Transverse colon (tissue), 4 donors: ENCODE results near the gene MFN1. TPM values are rescaled to one million over a fixed set of nuclear protein-coding genes. Genes with fewer than 3 reads are reported as not detected.
"Not testable (repeated sequence)": the region's sequence is repeated elsewhere in the genome, so short reads cannot be mapped to it uniquely, and the experiment has no call there.

Experiments
- DNase-seq: peaks from one replicate; pipeline ENCODE4 v3.0.0-alpha.2; 2019
- H3K27ac ChIP-seq, 4 donors: fragments of 200-600 bp; sonication (generic); 2 replicates each; pipeline ENCODE4 v1.5.1; 2016 to 2018; ENCODE audit warnings: inconsistent platforms in 4 of 4
- H3K27me3 ChIP-seq: fragments of 200-600 bp; sonication (generic); 2 replicates; pipeline ENCODE4 v1.5.1; 2017; ENCODE audit warnings: inconsistent platforms
- H3K36me3 ChIP-seq, 4 donors: fragments of 200-600 bp; sonication (generic); 2 replicates each; pipeline ENCODE4 v1.5.1; 2017 to 2019; ENCODE audit warnings: inconsistent platforms in 4 of 4
- H3K4me1 ChIP-seq, 4 donors: fragments of 200-600 bp; sonication (generic); 2 replicates each; pipeline ENCODE4 v1.5.1; 2017 to 2020; ENCODE audit warnings: inconsistent platforms in 4 of 4
- H3K4me3 ChIP-seq, 4 donors: fragments of 200-600 bp; sonication (generic); 1 replicate in 1 of 4; 2 replicates in 3 of 4; pipeline versions ENCODE4 v1.5.1 to v1.6.1; 2017 to 2019; ENCODE audit warnings: inconsistent platforms in 4 of 4
- H3K9me3 ChIP-seq, 2 donors: fragments of 200-600 bp; sonication (generic); 2 replicates each; pipeline ENCODE4 v1.5.1; 2017 to 2019; ENCODE audit warnings: inconsistent platforms in 2 of 2
- EP300 ChIP-seq: sonication (generic); formaldehyde crosslinking; IDR thresholded peaks from one replicate; pipeline ENCODE4 v1.6.1; 2017; ENCODE audit warnings: antibody characterized with exemption, low read depth
- POLR2A ChIP-seq: fragments of 450-650 bp; IDR thresholded peaks from one replicate; pipeline ENCODE4 v1.6.1; 2016; ENCODE audit warnings: antibody characterized with exemption, mild to moderate bottlenecking, moderate library complexity
- POLR2AphosphoS5 ChIP-seq, 3 donors: sonication (generic); formaldehyde crosslinking; IDR thresholded peaks; one replicate each; pipeline ENCODE4 v1.6.1; 2016; ENCODE audit warnings: antibody characterized with exemption in 3 of 3
- WGBS, 2 donors: methylation state at CpG; one replicate each; pipeline ENCODE4 v1.1.5; 2018; ENCODE audit warnings: low coverage in 1 of 2; 5-methylcytosine and 5-hydroxymethylcytosine counted together
- in situ Hi-C, 4 donors: fragments of 200-750 bp; cut with MboI; loops; one replicate each; pipeline versions ENCODE4 v1.15.0 to v1.15.1; 2017; ENCODE audit warnings: low sequenced_read_pairs in 3 of 4, low pct_ligation_motif_present in 1 of 4, low pct_unique_long_range_greater_than_20kb in 1 of 4
- intact Hi-C: fragments of 100-400 bp; cut with DNase I; formaldehyde crosslinking; loops from one replicate; pipeline ENCODE4 v1.15.1; 2023; ENCODE audit warnings: low total_unique reads
- total RNA-seq, 4 donors: library from RNA; depleted of rRNA; stranded (reverse); fragments of >200 nt; gene quantifications; one replicate each; pipeline ENCODE4 v1.1.0, GENCODE V29; 2016
- TF ChIP-seq, protein P1 (sequence below), 5 experiments: fragments of 200-600 bp in 3 of 5; fragments of 450-650 bp in 2 of 5; sonication (generic) in 3 of 5; IDR thresholded peaks; 1 replicate in 2 of 5; 2 replicates in 3 of 5; pipeline ENCODE4 v1.5.1; 2016 to 2017; ENCODE audit warnings: antibody characterized with exemption in 5 of 5, inconsistent platforms in 3 of 5, mild to moderate bottlenecking in 2 of 5, moderate library complexity in 1 of 5

The MFN1 gene
- total RNA-seq, 4 donors from 2014 or later, result 46.8 to 69.4 (median 62.6) TPM

DNA sequence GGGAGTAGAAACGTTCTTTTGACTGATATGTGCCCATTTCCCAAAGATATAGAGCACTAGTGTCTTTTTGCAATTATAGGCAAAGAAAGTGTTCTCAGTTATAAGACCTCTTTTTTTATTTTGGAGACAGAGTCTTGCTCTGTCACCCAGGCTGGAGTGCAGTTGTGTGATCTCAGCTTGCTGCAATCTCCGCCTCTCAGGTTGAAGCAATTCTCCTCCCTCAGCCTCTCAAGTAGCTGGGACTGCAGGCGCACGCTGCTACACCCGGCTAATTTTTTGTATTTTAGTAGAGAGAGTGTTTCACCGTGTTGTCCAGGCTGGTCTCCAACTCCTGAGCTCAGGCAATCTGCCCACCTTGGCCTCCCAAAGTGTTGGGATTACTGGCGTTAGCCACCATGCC is 45.4 kb upstream of the MFN1 start:
- no peaks in the 10 kb centered on the region for H3K4me1 ChIP-seq
- no peak for DNase-seq
- intact Hi-C loops, result no loop called here

DNA sequence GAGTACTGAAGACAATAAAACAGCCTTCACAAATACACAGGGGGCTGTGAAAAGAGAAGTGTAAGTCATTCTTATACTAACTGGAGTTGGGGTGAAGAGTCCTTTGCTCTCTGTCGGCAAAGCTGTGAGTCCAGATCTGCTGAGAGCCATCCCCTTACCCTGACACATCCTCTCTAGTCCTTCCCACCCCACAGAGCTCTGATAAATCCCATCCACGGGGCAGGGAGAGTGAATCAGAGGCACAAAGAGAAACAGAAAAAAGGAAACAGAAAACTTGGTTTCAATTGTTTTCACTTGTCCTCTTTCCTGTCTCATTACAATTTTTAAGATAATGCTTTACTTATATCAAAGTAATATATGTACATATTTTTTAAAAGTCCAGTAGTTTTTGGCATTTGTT is 42.9 kb upstream of the MFN1 start:
- H3K36me3 ChIP-seq, result no peaks in the 10 kb centered on the region
- no peaks in the 10 kb centered on the region for H3K9me3 ChIP-seq
- TF ChIP-seq POLR2A (no peak), POLR2AphosphoS5 (IDR thresholded peaks at IDR 0.05) (no peak), EP300 (no peak)
- TF ChIP-seq, protein P1, sequence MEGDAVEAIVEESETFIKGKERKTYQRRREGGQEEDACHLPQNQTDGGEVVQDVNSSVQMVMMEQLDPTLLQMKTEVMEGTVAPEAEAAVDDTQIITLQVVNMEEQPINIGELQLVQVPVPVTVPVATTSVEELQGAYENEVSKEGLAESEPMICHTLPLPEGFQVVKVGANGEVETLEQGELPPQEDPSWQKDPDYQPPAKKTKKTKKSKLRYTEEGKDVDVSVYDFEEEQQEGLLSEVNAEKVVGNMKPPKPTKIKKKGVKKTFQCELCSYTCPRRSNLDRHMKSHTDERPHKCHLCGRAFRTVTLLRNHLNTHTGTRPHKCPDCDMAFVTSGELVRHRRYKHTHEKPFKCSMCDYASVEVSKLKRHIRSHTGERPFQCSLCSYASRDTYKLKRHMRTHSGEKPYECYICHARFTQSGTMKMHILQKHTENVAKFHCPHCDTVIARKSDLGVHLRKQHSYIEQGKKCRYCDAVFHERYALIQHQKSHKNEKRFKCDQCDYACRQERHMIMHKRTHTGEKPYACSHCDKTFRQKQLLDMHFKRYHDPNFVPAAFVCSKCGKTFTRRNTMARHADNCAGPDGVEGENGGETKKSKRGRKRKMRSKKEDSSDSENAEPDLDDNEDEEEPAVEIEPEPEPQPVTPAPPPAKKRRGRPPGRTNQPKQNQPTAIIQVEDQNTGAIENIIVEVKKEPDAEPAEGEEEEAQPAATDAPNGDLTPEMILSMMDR (IDR thresholded peaks at IDR 0.05), result no peak
- intact Hi-C loops (no loop called here), in situ Hi-C loops (loop anchor here in 3 of 4 donors (10.0 to 25.0 kb wide), 2 partner anchors 192 to 290 kb away; no protein-coding TSS in a partner anchor)
- H3K4me3 ChIP-seq, result no peak overlapping the region
- H3K27me3 ChIP-seq, result no peaks in the 10 kb centered on the region
- 19% methylated on average over 2 of the region's 2 CpGs for WGBS, 2 donors
- no peaks in the 10 kb centered on the region for H3K4me1 ChIP-seq
- no peak for DNase-seq
- H3K27ac ChIP-seq, result no peak overlapping the region

More for the DNA sequence above, 45.4 kb upstream of the MFN1 start:
- in situ Hi-C loops, result loop anchor here in 3 of 4 donors (10.0 to 25.0 kb wide), 2 partner anchors 190 to 287 kb away; no protein-coding TSS in a partner anchor
- H3K36me3 ChIP-seq, result no peaks in the 10 kb centered on the region
- H3K27ac ChIP-seq, result no peak overlapping the region
- TF ChIP-seq, protein P1 (IDR thresholded peaks at IDR 0.05), result no peak
- TF ChIP-seq EP300, result no peak
- no peak for TF ChIP-seq POLR2AphosphoS5 (IDR thresholded peaks at IDR 0.05)
- TF ChIP-seq POLR2A, result no peak
- H3K9me3 ChIP-seq, result no peaks in the 10 kb centered on the region
- no peaks in the 10 kb centered on the region for H3K27me3 ChIP-seq
- 71 to 83% methylated on average over 3 to 7 of the region's 7 CpGs for WGBS, 2 donors
- H3K4me3 ChIP-seq, result no peak overlapping the region

DNA sequence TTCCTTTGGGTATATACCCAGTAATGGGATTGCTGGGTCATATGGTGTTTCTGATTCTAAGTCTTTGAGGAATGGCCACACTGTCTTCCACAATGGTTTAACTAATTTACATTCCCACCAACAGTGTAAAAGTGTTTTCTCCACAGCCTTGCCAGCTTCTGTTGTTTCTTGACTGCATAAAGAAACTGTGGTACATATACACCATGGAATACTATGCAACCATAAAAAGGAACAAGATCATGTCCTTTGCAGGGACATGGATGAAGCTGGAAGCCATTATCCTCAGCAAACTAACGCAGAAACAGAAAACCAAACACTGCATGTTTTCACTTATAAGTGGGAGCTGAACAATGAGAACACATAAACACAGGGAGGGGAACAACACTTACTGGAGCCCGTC is 40.1 kb upstream of the MFN1 start:
- H3K27ac ChIP-seq, DNase-seq, H3K4me1 ChIP-seq, H3K4me3 ChIP-seq, H3K27me3 ChIP-seq, intact Hi-C loops, H3K9me3 ChIP-seq, H3K36me3 ChIP-seq: not testable (repeated sequence)
- in situ Hi-C loops, result loop anchor here in 3 of 4 donors (10.0 to 25.0 kb wide), 2 partner anchors 195 to 293 kb away; no protein-coding TSS in a partner anchor
- 77 to 86% methylated on average over 1 to 2 of the region's 2 CpGs for WGBS, 2 donors

DNA sequence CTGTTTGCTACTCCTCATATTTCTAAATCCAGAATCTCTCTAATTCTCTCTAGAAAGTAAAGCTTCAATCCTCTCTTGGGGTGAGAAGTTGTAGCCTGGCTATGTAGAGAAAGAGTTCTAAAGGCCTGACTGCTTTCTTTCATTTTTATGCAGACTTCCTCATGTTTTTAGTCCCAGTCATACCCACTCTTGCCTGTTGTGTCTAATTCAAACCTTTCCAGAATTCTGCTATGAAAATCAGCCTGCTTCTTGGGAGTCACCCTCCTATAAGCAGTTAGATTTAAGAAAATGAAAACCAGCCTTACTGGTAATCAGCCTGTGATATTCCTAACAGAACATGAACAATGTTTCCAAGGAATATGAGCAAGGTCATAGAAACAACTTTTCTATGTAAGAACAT is 39.5 kb upstream of the MFN1 start:
- in situ Hi-C loops, result loop anchor here in 3 of 4 donors (10.0 to 25.0 kb wide), 2 partner anchors 196 to 293 kb away; no protein-coding TSS in a partner anchor
- intact Hi-C loops, result no loop called here
- no peak for DNase-seq

More for the DNA sequence above, 39.5 kb upstream of the MFN1 start:
- Histone ChIP-seq H3K9me3 (no peaks in the 10 kb centered on the region), H3K36me3 (no peaks in the 10 kb centered on the region), H3K4me3 (no peak overlapping the region), H3K4me1 (no peaks in the 10 kb centered on the region), H3K27me3 (no peaks in the 10 kb centered on the region), H3K27ac (no peak overlapping the region)
- TF ChIP-seq POLR2A (no peak), POLR2AphosphoS5 (IDR thresholded peaks at IDR 0.05) (no peak), EP300 (no peak)
- TF ChIP-seq, protein P1 (IDR thresholded peaks at IDR 0.05), result no peak
